ENCODE results near the gene R3HDM2.
"Not testable (repeated sequence)": the region's sequence is repeated elsewhere in the genome, so short reads cannot be mapped to it uniquely, and the experiment has no call there.

The R3HDM2 gene

DNA sequence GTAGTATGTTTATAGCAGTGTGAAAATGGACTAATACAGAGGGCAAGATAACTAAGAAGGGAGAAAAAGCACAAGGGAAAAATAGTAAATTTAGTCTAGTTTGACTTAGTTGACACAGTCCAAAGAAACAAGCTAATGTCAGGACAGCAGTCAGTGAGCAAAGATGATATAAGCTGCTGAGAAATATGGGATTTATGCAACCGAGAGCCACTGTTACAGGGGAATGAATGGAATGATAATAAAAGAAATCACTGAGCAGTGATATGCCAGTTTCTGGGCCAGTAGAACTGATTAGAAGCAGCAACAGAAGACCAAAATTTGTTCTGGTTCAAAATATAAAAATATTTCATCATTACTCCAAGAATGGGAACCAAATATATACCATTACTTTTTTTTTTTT, 60.1 kb downstream of the R3HDM2 start:
- DNase-seq = no peak

DNA sequence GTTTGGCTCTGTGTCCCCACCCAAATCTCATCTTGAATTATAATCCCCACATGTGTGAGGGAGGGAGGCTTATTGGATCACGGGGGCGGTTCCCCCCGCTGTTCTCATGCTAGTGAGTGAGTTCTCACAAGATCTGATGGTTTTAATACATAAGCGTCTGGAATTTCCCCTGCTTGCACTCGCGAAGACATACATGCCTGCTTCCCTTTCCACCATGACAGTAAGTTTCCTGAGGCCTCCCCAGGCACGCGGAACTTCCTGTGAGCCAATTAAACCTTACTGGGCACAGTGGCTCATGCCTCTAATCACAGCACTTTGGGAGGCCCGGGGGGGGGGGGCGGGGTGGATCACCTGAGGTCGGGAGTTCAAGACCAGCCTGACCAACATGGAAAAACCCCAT, 60.8 kb downstream of the R3HDM2 start:
- DNase-seq = no peak

DNA sequence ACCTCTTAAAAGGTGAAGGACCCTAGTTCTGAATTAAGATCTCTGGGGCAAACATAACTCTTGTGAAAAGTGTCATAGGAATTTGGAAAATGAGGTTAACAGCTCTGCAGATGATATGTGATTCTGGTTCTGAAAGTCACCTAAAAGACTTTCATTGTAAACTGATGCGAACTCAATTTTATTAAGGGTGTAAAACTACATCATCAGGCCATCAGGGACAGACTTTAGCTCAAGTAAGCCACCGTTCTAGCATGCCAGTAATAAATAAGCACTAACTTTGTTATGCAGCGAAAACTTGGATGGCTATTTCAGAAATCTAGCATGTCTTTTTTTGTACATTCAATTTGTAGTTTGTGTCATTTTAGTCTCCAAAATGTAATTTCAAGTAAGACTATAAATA, 61.6 kb downstream of the R3HDM2 start:
- DNase-seq = no peak

DNA sequence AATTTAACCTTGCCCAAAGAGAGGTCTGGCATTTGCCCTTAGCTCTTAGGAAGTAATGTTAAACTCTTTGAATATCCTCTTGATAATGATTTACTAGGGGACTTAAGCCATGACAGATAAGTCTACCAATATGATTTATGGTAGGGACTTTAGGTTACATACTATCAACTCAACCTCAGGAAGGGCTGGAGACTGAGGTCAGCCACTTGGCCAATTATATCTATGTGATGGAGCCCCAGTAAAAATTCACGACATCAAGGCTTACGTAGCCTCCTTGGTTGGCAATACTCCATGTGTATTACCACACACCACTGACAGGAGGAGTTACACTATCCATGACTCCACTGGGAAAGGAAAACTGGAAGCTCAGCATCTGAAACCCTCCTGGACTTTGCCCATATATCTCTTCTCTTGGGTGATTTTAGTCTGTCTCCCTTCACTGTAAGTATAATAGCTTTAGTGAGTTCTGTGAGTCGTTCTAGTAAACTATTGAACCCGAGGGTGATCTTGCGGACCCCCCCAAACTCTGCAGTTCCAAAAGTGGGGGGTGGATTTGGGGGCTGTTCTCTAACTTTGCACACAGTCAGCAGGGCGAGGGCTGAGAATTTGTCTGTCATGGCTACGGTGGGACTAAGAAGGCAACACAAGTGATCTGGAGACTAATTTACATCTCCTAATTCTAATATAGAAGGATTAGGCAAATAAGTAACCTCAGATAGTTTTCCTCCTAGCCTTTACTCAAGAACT, 62.3 kb downstream of the R3HDM2 start:
- DNase-seq = no peak

DNA sequence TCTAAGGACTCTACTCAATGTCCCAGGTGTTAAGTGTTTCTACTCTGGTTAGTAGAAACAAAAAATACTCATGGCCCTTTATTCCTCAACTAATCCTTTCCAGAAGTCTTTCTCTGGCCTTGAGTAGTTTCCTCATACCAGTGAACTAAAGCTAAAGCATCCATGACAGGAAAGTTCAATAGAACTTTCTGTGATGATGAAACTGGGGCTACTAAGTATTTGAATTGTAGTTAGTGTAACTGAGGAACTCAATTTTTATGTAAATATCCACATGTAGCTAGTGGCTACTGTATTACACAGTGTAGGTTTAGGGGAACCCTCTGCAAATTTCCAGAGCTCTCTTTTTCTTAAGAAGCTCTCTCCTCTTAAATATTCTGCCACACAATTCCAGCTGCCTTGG, 63.7 kb downstream of the R3HDM2 start:
- no peak for DNase-seq

DNA sequence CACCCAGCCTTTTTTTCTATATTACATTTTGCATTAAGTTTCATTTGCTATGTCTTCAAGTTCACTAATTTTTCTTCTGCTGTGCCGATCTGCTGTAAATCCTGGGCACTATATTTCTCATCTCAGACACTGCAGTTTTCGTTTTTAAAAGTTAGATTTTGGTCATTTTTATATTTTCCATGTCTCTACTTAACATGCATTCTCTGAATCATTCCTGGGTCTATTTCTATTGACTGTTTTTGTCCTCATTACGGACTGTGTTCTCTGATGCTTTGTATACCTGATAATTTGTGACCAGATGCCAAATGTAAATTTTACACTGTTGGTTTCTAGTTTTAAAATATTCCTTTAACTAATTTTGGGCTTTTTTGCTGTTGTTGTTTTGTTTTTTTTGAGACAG, 64.5 kb downstream of the R3HDM2 start:
- DNase-seq = no peak

DNA sequence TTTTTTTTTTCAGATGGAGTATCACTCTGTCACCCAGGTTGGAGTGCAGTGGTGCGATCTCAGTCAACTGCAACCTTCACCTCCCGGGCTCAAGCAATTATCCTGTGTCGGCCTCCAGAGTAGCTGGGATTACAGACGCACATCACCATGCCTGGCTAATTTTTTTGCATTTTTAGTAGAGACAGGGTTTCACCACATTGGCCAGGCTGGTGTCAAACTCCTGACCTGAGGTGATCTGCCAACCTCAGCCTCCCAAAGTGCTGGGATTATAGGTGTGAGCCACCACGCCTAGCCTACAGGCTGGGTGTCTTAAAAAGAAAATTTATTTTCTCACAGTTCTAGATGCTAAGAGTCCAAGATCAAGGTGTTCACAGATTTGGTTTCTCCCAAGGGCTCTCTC, 66.7 kb downstream of the R3HDM2 start:
- not testable (repeated sequence) for DNase-seq

DNA sequence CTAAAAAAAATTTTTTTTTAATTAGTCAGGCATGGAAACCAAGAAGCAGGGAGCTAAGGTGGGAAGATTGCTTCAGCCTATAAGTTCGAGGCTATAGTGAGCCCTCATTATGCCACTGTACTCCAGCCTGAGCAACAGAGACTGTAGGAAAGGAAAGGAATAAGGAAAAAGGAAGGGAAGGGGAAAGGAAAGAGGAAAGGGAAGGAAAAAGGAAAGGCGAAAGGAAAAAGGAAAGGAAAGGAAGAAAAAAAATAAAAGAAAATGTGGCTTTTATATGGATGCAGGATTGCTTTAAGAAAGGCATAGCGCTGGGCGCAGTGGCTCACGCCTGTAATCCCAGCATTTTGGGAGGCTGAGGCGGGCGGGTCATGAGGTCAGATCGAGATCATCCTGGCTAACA, 70.4 kb downstream of the R3HDM2 start:
- no peak for DNase-seq

DNA sequence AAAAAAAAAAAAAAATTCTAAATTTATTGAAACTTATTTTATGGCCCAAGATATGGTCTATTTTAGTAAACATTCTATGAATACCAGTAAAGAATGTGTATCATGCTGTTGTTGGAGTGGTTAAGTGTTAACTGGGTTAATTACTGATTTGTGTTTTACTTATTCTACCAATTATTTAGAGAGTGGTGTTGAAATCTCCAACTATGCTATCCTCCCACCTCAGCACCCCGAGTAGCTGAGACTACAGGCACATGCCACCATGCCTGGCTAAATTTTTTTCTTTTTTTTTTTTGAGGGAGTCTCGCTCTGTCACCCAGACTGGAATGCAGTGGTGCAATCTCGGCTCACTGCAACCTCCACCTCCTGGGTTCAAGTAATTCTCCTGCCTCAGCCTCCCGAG, 72.2 kb downstream of the R3HDM2 start:
- no peak for DNase-seq

DNA sequence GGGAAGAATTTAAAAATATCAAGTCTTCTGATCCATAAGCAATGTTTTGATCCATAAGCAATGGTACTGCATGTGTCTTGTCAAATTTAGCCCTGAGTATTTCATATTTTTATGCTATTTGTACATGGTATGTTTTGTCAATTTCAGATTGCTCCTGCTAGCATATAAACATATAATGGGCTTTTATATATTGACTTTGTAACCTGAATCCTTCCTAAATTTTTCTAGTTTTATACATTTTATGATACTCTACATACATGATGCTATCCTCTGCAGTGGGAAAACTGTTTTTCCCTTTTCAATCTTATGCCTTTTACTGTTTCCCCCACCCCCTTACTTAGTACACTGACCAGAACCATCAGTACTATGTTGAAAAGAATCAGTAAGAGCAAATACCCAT, 75.1 kb downstream of the R3HDM2 start:
- no peak for DNase-seq

DNA sequence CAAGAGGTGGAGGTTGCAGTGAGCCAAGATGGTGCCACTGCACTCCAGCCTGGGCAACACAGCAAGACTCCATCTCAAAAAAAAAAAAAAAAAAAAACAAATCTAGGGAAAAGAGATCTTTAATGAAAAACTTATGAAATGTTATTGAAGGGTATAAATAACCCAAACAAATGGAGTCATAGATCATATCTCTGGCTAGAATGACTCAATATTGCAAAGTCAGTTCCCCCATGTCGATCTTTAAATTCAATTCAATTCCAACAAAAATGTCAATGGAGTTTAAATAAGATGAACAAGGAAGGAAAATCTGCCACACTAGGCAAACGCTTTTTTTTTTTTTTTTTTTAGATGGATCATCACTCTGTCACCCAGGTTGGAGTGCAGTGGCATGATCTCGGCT, 78.7 kb downstream of the R3HDM2 start:
- DNase-seq = no peak

DNA sequence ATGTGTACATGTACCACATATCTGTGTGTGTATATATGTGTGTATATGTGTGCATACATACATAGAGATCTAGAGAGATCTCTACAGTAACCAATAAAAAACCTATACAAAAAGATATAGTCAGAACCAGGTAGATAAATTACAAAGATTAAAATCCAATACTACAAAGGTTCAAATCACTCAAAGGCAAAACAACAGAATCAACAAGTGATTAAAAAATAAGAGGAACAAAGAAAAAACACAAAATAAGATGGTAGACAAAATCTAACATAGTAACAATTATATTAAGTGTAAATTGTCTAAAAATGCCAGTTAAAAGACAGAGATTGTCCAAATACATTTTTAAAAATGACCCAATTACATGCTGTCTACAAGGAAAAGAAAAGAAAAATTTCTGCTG, 83.6 kb downstream of the R3HDM2 start:
- no peak for DNase-seq

DNA sequence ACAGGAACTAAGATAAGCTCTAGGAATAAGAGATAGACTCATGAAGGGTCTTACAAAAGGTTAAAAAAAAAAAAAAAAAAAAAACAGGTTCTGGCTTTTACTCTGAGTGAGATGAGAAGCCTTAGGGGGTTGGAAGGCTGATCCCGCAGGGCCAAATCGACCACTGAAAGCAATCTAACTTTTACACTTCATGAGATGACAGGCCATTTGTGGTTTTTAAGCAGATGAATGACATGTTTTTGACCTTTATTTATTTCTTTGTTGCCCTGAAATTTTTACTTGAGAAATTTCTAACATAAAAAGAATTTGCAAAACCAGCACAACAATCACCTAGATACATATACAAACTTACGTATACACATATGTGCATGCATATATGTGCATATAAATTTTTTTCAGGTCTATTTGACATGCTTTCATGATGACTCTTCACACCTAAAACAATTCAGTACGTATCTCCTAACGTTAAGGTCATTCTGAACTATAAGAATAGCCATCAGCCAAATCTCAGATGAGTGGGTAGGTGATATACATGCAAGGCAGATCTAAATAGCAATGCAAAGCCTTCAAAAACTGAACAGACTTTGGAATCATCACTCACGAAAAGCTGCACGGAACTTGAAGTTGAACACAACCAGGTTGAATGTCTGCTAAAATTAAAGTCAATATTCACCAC, 87.0 kb downstream of the R3HDM2 start:
- DNase-seq = no peak

DNA sequence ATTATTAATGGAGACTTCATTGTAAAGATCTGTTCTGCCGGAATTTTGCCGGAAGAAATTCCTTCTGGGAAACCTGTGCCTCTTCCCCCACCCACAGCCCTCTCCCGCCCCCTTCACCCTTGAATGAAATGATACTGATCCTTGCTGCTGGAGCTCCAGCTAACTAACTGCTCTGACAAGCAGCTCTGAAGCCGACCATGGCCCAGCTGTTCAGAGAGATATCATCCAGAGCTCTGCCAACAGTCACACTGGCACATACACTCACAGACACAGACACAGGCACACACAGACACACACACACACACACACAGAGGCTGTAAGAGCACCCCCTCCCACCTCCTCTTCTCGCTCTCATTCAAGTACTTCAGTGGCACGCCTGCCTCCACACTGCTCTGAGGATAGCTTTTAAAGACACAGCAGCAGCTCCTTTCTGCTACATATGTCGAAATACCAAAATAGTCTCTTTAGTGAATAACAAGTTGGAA, 88.6 kb downstream of the R3HDM2 start:
- peak; percentile 69 for DNase-seq

DNA sequence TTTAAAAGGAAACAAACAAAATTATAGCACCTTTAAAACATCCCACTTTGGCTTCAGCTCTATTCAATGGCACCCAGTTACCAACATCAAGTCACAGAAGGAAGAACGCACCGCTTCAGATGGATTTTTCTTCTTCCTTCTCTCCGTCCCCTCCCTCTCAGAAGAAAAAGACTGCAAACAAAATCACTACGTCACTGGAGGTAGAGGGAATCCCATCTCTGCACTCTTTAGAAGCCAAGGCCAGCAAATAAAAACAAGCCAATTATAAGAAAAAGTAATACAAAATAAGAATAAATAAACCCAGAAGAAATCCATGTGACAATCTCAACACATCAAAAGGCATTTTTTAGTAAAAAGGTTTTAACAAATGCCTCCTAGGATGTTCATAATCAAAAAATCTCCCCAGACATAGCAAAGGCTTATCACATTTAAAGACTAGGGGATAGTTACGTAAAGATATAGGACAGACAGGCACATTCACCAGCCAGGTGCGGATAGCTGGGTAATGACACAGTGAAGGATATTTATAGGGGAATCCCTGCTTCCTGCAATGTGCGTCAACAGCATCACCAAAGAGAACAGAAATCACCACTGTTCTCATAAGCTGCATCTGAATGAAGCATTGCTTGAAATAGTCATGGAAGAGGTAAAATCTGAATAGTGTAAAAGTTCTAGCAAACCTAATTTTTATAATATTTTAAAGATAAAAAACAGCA, 89.4 kb downstream of the R3HDM2 start:
- no peak for DNase-seq

DNA sequence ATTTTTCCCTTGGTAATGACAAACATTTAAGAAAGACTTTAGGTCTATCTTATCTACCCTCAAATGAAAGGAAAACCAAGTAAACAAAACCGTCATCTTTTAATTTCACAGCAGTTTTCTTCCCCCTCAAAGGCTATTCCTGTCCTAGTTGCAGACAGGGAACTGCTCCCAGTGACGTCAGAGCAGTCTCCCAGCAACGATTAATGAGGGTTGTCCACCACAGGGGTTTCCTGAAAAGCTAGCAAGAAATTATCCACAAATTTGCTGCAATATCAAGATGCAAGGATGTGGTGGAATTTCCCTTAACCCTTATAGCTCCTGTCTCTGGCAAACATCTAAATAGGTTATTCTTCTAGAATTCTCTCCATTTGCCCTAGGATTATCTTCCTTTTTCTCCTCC, 90.7 kb downstream of the R3HDM2 start:
- no peak for DNase-seq

DNA sequence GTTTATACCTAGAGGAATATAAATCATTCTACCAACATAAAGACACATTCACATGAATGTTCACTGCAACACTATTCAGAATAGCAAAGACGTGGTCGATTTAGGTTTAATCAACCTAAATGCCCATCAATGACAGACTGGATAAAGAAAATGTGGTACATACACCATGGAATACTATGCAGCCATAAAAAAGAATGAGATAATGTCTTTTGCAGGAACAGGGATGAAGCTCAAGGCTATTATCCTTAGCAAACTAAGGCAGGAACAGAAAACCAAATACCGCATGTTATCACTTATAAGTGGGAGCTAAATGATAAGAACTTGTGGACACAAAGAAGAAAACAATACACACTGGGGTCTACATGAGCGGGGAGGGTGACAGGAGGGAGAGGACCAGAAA, 94.5 kb downstream of the R3HDM2 start:
- not testable (repeated sequence) for DNase-seq

DNA sequence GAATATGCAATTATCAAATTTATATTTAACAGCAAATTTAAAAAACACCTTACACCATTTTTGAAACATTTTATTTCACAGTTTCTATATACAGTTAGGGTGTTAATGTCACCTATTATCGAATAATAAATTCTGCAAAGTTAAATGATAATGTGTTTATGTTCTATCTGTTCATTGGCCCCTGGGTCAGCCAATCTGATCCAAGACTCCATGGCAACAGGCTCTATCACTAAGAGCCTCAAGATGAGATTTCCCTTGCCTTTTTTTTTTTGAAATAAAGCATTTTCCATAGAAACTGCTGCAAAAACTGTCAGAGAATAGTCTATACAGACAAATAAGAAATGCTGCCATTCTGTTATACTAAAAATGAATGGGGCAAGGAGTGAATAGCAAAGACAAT, 96.6 kb downstream of the R3HDM2 start:
- DNase-seq = no peak

DNA sequence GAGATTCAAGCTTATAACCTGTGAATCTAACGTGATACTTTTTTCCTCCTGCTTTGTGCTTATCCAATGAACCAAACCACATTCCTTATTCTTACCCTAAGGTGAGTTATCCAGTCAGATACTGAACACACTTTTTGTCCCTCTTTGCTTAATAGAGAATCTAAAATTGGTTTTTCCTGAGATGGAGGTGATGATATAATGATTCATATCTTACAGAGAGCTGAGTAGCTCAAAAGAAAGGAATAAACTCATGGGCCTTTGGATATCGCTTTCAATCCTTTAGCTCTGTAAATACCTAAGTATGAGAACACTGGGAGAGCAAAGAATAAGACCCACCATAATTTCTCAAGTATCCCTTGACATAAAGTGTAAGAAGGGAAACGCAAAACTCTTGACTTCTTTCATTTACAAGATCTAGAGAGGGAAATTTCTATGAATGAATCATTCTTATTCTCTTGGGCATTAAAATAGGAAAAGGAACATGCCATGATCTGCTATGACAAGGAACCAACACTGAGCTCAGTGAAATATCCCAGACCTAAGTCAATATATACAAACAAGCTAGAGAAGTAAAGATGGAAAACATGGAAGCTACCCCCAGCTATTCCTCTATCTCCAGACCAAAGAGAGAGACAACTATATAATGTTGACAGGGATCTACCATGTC, 98.1 kb downstream of the R3HDM2 start:
- DNase-seq = no peak

DNA sequence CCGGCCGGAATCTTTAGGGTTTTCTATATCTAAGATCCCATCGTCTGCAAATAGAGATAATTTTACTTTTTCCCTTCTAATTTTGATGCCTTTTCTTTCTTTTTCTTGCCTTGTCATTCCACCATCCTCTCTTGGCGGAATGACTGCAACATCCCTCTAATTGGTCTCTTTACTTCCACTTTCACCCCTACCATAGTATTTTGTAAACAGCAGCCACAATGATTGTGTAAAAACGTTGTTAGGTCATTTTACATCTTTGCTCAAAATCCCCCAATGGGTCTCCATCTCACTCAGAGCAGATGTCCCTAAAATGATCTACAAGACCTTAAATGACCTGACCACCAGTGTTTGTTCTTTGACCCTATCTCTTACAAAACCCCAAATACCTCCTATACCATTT, 99.9 kb downstream of the R3HDM2 start:
- no peak for DNase-seq

DNA sequence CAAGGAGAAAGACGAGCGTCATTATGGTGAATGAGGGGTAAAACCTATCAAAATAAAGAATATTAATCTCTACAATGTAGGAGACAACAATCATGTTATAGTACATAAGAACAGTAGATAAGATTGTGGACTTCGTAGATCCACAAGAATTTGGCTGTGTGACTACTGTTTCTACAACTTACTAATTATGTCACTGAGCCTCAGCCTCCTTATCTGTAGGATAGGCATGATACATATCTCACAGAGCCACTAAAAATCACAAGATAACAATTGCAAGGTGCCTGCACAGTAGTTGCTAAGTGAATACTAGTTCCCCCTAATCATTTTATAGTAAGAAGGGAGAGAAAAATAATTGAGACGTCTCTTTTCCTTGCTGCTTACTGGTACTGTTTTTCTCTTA, 101.6 kb downstream of the R3HDM2 start:
- no peak for DNase-seq

DNA sequence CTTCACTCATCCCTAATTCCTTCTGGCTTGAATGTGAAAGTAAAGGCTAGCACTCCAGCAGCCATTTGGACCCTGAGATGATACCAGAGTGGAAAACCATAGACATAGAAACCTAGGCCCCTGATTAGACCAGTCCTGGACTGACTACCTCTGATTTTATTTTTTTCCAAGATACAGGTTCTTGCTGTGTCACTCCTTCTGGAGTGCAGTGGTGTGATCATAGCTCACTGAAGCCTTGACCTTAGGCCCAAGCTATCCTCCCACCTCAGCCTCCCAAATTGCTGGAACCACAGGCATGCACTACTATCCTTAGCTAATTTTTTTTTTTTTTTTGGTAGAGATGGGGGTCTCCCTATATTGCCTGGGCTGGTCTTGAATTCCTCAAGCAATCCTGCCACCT, 105.4 kb downstream of the R3HDM2 start:
- no peak for DNase-seq

DNA sequence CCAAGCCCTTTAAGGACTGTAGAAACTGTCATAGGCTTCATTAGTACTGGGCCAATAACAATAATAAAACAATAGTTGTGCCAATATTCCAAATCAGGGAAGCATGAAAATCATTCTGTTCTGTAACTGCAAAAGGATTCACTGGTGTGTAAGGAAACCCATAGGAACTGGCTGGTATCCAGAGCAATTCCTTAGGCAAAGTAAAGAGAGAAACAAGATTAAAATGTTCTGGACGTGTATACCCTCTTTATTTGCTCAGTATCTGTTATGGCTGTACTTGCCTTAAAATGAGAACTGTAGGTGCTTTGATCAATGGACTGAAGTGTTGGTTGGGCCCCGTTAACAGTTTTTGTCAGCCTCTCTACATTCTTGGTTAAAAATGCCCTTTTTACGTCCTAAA, 107.4 kb downstream of the R3HDM2 start:
- no peak for DNase-seq

DNA sequence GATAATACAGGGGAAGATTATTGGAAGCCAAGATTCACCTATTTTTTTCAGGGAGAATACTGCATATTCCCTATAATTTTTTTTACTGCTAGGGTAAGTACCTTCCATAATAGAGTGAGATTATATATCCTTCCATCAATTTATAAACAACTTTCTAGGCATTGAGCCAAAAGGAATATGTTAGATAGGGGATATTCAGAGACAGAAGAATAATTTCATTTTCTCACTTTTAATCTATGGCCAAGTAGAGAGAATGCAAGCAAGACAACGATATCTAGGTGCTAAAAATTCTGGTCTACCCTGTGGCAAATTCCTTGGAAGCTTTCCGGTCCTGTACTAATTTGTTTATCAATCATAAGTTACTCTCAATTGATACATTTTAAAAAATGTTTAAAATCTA, 110.2 kb downstream of the R3HDM2 start:
- no peak for DNase-seq

Measured in NCI-H1694 (cell line).